Mucosa of rectum (tissue), 2 donors: ENCODE measurements around the gene HS2ST1.

Experiments used
- H3K27ac ChIP-seq, 2 donors: one replicate each; pipeline ENCODE4 v1.7.0; 2013; ENCODE audit warnings: inconsistent platforms in 2 of 2, low read depth in 2 of 2, low read length in 2 of 2
- H3K27me3 ChIP-seq, 2 donors: one replicate each; pipeline ENCODE4 v1.7.0; 2013; ENCODE audit warnings: low read length in 2 of 2; ENCODE audit not compliant: control insufficient read depth in 2 of 2, insufficient read depth in 2 of 2
- H3K36me3 ChIP-seq, 2 donors: one replicate each; pipeline ENCODE4 v1.7.0; 2013; ENCODE audit warnings: low read length in 2 of 2; ENCODE audit not compliant: control insufficient read depth in 2 of 2, insufficient read depth in 2 of 2
- H3K4me1 ChIP-seq, 2 donors: one replicate each; pipeline ENCODE4 v1.7.0; 2013; ENCODE audit warnings: low read length in 2 of 2, mild to moderate bottlenecking in 1 of 2; ENCODE audit not compliant: control insufficient read depth in 2 of 2, insufficient read depth in 2 of 2
- H3K4me3 ChIP-seq, 2 donors: one replicate each; pipeline ENCODE4 v1.7.0; 2013; ENCODE audit warnings: low read length in 2 of 2
- H3K9ac ChIP-seq, 2 donors: one replicate each; pipeline ENCODE4 v1.7.0; 2013; ENCODE audit warnings: low read length in 2 of 2, low read depth in 1 of 2, mild to moderate bottlenecking in 1 of 2
- H3K9me3 ChIP-seq, 2 donors: one replicate each; pipeline ENCODE4 v1.7.0; 2013; ENCODE audit warnings: low read length in 2 of 2; ENCODE audit not compliant: control insufficient read depth in 2 of 2
- donor health status: healthy.
- donor health status: Normal muscosa, but diverticular disease.

The HS2ST1 gene

DNA sequence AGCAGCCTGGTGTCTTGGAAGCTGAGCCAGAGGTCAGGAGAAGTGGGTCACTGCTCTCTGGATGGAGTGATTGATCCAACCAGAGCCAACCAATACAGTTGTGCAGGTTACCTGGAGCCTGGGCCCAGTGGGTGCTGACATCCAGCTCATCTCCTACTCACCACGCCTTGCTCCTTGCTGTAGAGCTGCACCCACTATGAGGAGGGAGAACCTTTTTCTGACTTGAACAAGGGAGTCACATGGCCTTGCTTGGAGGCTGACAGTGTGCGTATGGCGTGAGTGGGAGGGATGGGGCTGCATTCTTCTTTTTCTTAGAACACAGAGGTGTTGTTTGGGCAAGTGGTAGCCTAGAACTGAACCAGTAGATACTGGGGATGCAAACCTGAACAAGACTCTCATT, 213.1 kb downstream of the HS2ST1 start:
- Histone ChIP-seq H3K4me3 (no peak overlapping the region), H3K4me1 (peaks cover 3 to 4% of the 10 kb centered on the region in 2 donors), H3K9ac (no peak overlapping the region), H3K27me3 (peaks cover 0 to 5% of the 10 kb centered on the region in 2 donors), H3K9me3 (no peaks in the 10 kb centered on the region), H3K27ac (no peak overlapping the region), H3K36me3 (no peaks in the 10 kb centered on the region)

DNA sequence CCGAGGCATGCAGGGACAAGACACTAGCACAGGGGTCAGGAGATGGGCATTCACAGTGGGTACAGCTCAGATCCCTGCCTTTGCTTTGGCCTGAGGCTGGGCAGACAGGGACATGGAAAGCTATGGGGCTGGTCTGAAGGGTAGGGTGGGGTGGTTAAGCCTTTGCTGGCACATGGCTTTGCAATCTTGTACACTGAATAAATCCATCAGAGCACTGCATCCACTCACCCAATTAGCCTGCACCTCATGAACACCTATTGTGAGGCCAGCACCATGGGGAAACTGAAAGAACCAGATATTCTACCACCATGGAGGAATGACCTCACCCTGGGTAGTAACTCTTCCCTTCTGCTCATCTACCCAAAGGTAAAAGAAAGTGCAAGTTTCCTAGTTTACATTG, 214.6 kb downstream of the HS2ST1 start:
- peaks cover 0 to 5% of the 10 kb centered on the region in 2 donors for H3K27me3 ChIP-seq
- no peak overlapping the region for H3K27ac ChIP-seq
- H3K9me3 ChIP-seq, result no peaks in the 10 kb centered on the region
- no peak overlapping the region for H3K4me3 ChIP-seq
- H3K4me1 ChIP-seq, result peaks cover 3 to 4% of the 10 kb centered on the region in 2 donors
- no peaks in the 10 kb centered on the region for H3K36me3 ChIP-seq
- no peak overlapping the region for H3K9ac ChIP-seq

DNA sequence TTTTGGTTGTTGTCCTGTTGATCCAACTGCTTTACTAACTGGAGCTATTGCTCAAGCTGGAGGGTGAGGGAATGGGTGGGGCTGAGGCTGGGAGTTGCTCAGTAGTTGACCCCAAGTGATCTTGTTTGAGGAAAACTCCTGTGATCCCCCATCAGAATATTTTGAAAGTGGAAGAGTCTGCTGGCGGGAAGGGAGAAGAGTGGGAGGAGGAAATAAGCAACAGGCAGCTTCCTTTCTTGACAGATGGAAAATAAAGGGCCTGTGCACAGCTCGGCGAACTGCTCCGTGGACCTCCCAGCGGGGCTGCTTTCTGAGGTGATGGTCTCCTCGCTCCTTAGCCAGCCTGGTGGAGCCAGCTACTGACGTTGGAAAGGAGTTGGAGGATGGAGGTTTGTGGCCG, 215.2 kb downstream of the HS2ST1 start:
- Histone ChIP-seq H3K4me3 (peak overlapping the region in 1 of 2 donors; percentile 17), H3K27me3 (peaks cover 0 to 5% of the 10 kb centered on the region in 2 donors), H3K36me3 (no peaks in the 10 kb centered on the region), H3K27ac (peak overlapping the region; percentile 6 to 53), H3K4me1 (peaks cover 3 to 4% of the 10 kb centered on the region in 2 donors), H3K9ac (peak overlapping the region in 1 of 2 donors; percentile 2), H3K9me3 (no peaks in the 10 kb centered on the region)

GRCh38 chr1:87130438-87130837, 216.0 kb downstream of the HS2ST1 start:
- Histone ChIP-seq H3K27ac (peak overlapping the region; percentile 6 to 53), H3K9me3 (no peaks in the 10 kb centered on the region), H3K4me3 (peak overlapping the region in 1 of 2 donors; percentile 17), H3K9ac (peak overlapping the region in 1 of 2 donors; percentile 2), H3K27me3 (peaks cover 0 to 5% of the 10 kb centered on the region in 2 donors), H3K36me3 (no peaks in the 10 kb centered on the region), H3K4me1 (peaks cover 3 to 4% of the 10 kb centered on the region in 2 donors)

DNA sequence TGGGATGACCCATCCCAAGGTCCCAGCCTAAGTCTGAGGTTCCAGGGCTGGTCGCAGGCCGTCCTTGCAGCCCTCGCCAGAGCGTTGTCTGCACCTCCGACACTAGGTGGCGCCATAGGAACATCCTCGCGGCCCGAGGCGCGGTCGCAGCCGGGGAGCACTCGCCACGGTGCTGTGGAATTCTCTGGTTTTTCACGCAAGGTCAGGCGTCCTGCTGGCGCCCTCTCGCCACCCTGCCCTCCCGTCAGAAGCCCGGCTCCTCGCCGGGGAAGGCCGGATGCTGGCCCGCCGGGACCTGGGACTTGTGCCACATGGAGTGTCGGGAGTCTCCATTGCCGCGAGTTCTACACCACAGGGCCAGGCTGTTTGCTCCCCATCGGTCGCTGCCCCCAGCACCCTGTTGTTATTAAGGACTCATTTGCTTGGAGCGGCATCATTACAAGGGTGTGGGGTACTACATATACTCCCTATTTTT, 217.4 kb downstream of the HS2ST1 start:
- Histone ChIP-seq H3K27ac (no peak overlapping the region), H3K36me3 (no peaks in the 10 kb centered on the region), H3K27me3 (peaks cover 0 to 5% of the 10 kb centered on the region in 2 donors), H3K4me3 (peak overlapping the region; percentile 68 to 70), H3K9me3 (no peaks in the 10 kb centered on the region), H3K9ac (peak overlapping the region; percentile 67 to 68), H3K4me1 (peaks cover 3 to 4% of the 10 kb centered on the region in 2 donors)

DNA sequence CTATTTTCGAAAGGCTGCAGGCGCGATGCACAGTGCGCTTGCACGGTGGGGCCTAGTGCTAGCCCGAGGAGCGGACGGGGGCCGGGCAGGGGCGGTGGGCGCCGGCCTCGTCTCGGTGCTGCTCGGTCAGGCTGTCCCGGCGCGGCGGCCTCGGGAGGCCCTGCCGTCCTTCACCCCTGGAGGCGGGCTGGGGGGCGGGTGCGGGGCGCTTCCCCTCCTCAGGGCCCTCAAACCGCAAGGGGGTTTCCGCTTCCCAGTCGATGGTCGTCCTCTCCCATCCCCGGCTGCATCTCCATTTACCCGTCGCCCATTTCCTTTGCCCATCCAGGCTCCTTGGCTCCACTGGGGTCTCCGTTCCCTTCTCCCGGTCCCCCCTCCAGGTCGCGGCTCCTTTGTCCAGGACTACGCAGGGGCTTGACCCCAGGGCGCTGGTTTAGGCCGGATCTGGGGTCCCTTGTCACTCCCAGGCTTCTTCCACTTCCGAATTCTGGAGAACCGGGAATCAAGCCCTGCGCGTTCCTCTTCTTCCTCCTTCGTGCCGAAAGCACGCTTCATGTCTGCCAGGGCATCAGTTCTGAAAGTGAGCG, 217.9 kb downstream of the HS2ST1 start:
- Histone ChIP-seq H3K27ac (no peak overlapping the region), H3K36me3 (no peaks in the 10 kb centered on the region), H3K4me1 (peaks cover 3 to 4% of the 10 kb centered on the region in 2 donors)

DNA sequence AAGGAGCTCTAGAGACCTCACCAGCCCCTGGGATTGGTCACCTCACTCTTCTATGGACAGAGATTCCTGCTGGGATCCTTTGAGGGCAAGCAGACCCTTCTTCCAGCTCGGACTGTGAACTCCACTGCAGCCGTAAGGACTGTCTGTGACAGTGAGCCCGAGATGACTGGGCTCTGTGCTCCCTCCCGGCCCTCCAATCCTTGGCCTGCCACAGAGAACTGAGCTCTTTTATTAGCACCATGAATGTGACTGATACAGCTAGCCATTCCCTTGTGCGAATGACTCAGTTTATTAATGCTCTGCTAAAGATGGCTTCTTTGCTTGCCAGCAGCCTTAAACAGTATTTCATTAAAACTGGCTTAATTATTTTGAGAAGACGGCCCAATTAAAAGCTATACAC, 219.6 kb downstream of the HS2ST1 start:
- Histone ChIP-seq H3K4me1 (peaks cover 3 to 4% of the 10 kb centered on the region in 2 donors), H3K4me3 (no peak overlapping the region), H3K9me3 (no peaks in the 10 kb centered on the region), H3K27me3 (peaks cover 0 to 3% of the 10 kb centered on the region in 2 donors), H3K36me3 (no peaks in the 10 kb centered on the region), H3K27ac (no peak overlapping the region), H3K9ac (no peak overlapping the region)

More for the DNA sequence above, 217.9 kb downstream of the HS2ST1 start:
- Histone ChIP-seq H3K9me3 (no peaks in the 10 kb centered on the region), H3K9ac (peak overlapping the region; percentile 67 to 68), H3K4me3 (peak overlapping the region; percentile 68 to 70), H3K27me3 (peaks cover 0 to 5% of the 10 kb centered on the region in 2 donors)

DNA sequence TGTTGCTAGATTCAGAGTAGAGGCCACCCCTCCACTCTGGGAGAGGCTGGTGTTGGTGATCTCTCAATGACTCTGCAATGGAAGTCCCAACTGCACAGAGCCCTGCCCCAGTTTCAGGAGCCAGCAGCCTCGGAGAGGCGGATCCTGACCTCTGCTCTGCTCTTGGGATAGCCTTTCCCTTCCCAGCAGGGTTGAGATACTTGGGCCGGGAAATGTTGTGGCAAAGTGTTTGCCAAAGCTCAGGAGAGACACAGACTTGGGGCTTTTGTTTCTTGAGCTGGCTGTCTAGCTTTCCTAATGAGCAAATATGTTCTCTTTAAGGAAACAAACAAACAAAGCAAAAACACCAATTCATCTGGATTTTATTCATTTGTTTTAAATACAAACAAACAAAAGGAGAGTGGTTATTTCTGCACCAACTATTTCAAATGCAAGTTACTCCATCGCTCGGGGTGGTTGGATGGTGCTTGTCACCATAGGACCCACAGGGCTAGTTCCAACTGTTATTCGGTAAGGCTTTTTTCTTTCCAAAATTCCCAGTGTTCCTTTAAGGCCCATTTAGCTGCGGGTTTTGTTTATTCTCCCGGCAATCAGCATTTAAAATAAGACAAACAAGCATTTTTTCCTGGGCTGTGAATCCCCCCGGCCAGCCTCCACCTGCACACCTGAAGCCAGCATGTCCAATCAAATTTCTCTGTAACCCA, 220.3 kb downstream of the HS2ST1 start:
- Histone ChIP-seq H3K4me3 (no peak overlapping the region), H3K27ac (no peak overlapping the region), H3K36me3 (no peaks in the 10 kb centered on the region), H3K9me3 (no peaks in the 10 kb centered on the region), H3K4me1 (peaks cover 3 to 4% of the 10 kb centered on the region in 2 donors), H3K9ac (no peak overlapping the region), H3K27me3 (peaks cover 0 to 3% of the 10 kb centered on the region in 2 donors)

DNA sequence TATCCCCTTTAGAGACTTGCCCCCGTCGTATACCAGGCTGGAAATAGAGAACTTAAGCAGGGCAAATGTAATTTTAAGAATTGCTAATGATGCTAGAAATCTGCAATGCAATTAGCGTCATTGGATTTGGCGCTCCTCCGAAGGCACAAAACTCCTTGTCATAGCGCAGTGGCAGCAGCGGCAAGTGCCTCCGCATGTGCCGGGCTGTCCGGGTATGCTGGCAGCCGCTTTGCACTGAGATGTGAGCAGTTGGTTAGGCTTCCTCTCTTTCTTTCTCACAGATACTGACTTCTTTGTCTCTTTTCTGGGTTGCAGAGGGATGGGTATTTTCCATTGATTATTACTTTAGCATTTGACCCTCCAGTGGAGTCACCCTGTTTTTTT, 220.9 kb downstream of the HS2ST1 start:
- Histone ChIP-seq H3K4me3 (no peak overlapping the region), H3K9ac (no peak overlapping the region), H3K36me3 (no peaks in the 10 kb centered on the region), H3K27ac (no peak overlapping the region), H3K9me3 (no peaks in the 10 kb centered on the region), H3K4me1 (peaks cover 3 to 4% of the 10 kb centered on the region in 2 donors), H3K27me3 (no peaks in the 10 kb centered on the region)

GRCh38 chr1:87136607-87137341, 222.3 kb downstream of the HS2ST1 start:
- Histone ChIP-seq H3K9me3 (no peaks in the 10 kb centered on the region), H3K4me3 (no peak overlapping the region), H3K36me3 (no peaks in the 10 kb centered on the region), H3K27me3 (no peaks in the 10 kb centered on the region), H3K9ac (no peak overlapping the region), H3K4me1 (peaks cover 3 to 4% of the 10 kb centered on the region in 2 donors), H3K27ac (no peak overlapping the region)
